ENCODE results near the gene SAMD5. TPM values are rescaled to one million over a fixed set of nuclear protein-coding genes. Genes with fewer than 3 reads are reported as not detected.

Gene SAMD5
- total and polyA plus RNA-seq, 3 donors from 2014 or later = 4.9 to 27.9 (median 27.2) TPM

GRCh38 chr6:147508866-147509608 lies 547 bp downstream of the SAMD5 start:
- DNase-seq = peak; percentile 23
- H3K4me3 ChIP-seq = peak overlapping the region; percentile 49 to 78
- WGBS, 2 donors = 0 to 2% methylated on average over 23 to 32 of the region's 73 CpGs
- no peaks in the 10 kb centered on the region for H3K27me3 ChIP-seq
- H3K27ac ChIP-seq = peak overlapping the region in 1 of 2 donors; percentile 63
- no peaks in the 10 kb centered on the region for H3K9me3 ChIP-seq
- TF ChIP-seq POLR2A (IDR thresholded peaks at IDR 0.05) (no peak), CTCF (IDR thresholded peaks at IDR 0.05) (no peak)
- H3K36me3 ChIP-seq (ENCODE audit: low read depth, missing control alignments) = no peaks in the 10 kb centered on the region
- no peaks in the 10 kb centered on the region for H3K4me1 ChIP-seq
- intact Hi-C loops (cut with DNase I; ENCODE audit: low total_unique reads) = loop anchor here (10.0 kb wide), 1 partner anchor 656 kb away; no protein-coding TSS in a partner anchor

- peak overlapping the region in 1 of 2 donors; percentile 78 for H3K4me3 ChIP-seq
- H3K36me3 ChIP-seq (ENCODE audit: low read depth, missing control alignments) = no peaks in the 10 kb centered on the region
- WGBS, 2 donors = 31% methylated on average over 7 of the region's 7 CpGs
- no peak for TF ChIP-seq CTCF (IDR thresholded peaks at IDR 0.05)
- no peak for TF ChIP-seq POLR2A (IDR thresholded peaks at IDR 0.05)
- DNase-seq = no peak
- H3K4me1 ChIP-seq = no peaks in the 10 kb centered on the region
- H3K9me3 ChIP-seq = no peaks in the 10 kb centered on the region
- no peaks in the 10 kb centered on the region for H3K27me3 ChIP-seq
- intact Hi-C loops (cut with DNase I; ENCODE audit: low total_unique reads) = loop anchor here (10.0 kb wide), 1 partner anchor 655 kb away; no protein-coding TSS in a partner anchor
- peak overlapping the region in 1 of 2 donors; percentile 63 for H3K27ac ChIP-seq
Observed at GRCh38 chr6:147509891-147510290, 1.4 kb downstream of the SAMD5 start.

- Histone ChIP-seq H3K36me3 (ENCODE audit: low read depth, missing control alignments) (no peaks in the 10 kb centered on the region), H3K27ac (no peak overlapping the region), H3K4me3 (peak overlapping the region in 1 of 2 donors; percentile 78), H3K9me3 (no peaks in the 10 kb centered on the region), H3K27me3 (no peaks in the 10 kb centered on the region), H3K4me1 (no peaks in the 10 kb centered on the region)
- no peak for DNase-seq
- 61 to 84% methylated on average over 5 of the region's 5 CpGs for WGBS, 2 donors
- TF ChIP-seq POLR2A (IDR thresholded peaks at IDR 0.05) (no peak), CTCF (IDR thresholded peaks at IDR 0.05) (no peak)
- intact Hi-C loops (cut with DNase I; ENCODE audit: low total_unique reads) = no loop called here
Observed at GRCh38 chr6:147510929-147511590, 2.6 kb downstream of the SAMD5 start.

- H3K4me3 ChIP-seq = no peak overlapping the region
- no peaks in the 10 kb centered on the region for H3K27me3 ChIP-seq
- no peak for DNase-seq
- intact Hi-C loops (cut with DNase I; ENCODE audit: low total_unique reads) = no loop called here
- no peak overlapping the region for H3K27ac ChIP-seq
- TF ChIP-seq CTCF (IDR thresholded peaks at IDR 0.05) (no peak), POLR2A (IDR thresholded peaks at IDR 0.05) (no peak)
- H3K9me3 ChIP-seq = no peaks in the 10 kb centered on the region
- WGBS, 2 donors = 35 to 43% methylated on average over 2 of the region's 2 CpGs
- H3K36me3 ChIP-seq (ENCODE audit: low read depth, missing control alignments) = no peaks in the 10 kb centered on the region
- H3K4me1 ChIP-seq = no peaks in the 10 kb centered on the region
Observed at GRCh38 chr6:147514831-147515230, 6.3 kb downstream of the SAMD5 start.
